ENCODE measurements around the gene AQP12B. TPM values are rescaled to one million over a fixed set of nuclear protein-coding genes. Genes with fewer than 3 reads are reported as not detected.

AQP12B gene
- polyA plus RNA-seq, 1 of the 3 experiments (the other 2 are of a cell fraction): not detected

- no peaks in the 10 kb centered on the region for H3K9me2 ChIP-seq
- no peaks in the 10 kb centered on the region for H3F3A ChIP-seq (replicated peaks; ENCODE audit: insufficient read depth)
- no peak overlapping the region for H3K4me3 ChIP-seq (ENCODE audit: low read depth in 2 of 2, low read length in 1 of 2)
- 51% methylated on average over 7 of the region's 7 CpGs for WGBS (ENCODE audit: low lambda C conversion rate)
- DNase-seq: no peak
- H4K20me1 ChIP-seq (ENCODE audit: insufficient read depth): no peaks in the 10 kb centered on the region
- no peaks in the 10 kb centered on the region for H3K36me3 ChIP-seq (replicated peaks in 1 of 2; ENCODE audit: control insufficient read depth in 1 of 2, insufficient read depth in 2 of 2, low read length in 1 of 2)
- no peak overlapping the region for H3K4me2 ChIP-seq
- TF ChIP-seq IRF3 (IDR thresholded peaks at IDR 0.05; ENCODE audit: low read depth, low read length) (no peak), RAD21 (IDR thresholded peaks at IDR 0.05; ENCODE audit: low read length) (no peak), SMC3 (IDR thresholded peaks at IDR 0.05; ENCODE audit: low read depth, low read length) (no peak), RXRA (IDR thresholded peaks at IDR 0.05; ENCODE audit: borderline replicate concordance, low read depth) (no peak), MXI1 (IDR thresholded peaks at IDR 0.05; ENCODE audit: low read depth, low read length) (no peak), FOSL2 (IDR thresholded peaks at IDR 0.05; ENCODE audit: borderline replicate concordance, low read depth) (no peak), RFX5 (IDR thresholded peaks at IDR 0.05; ENCODE audit: low read length) (no peak), FOXJ3 (CRISPR knock-in tag; IDR thresholded peaks at IDR 0.05) (no peak), YY1 (IDR thresholded peaks at IDR 0.05; ENCODE audit: low read depth) (no peak), POLR2AphosphoS5 (IDR thresholded peaks at IDR 0.05; ENCODE audit: low read depth, low read length) (no peak), TEAD4 (IDR thresholded peaks at IDR 0.05; ENCODE audit: borderline replicate concordance, insufficient read depth) (no peak), NFIC (IDR thresholded peaks at IDR 0.05; ENCODE audit: borderline replicate concordance) (no peak), USF1 (IDR thresholded peaks at IDR 0.05; ENCODE audit: borderline replicate concordance, low read depth) (no peak), CHD2 (IDR thresholded peaks at IDR 0.05; ENCODE audit: low read length, partially characterized antibody) (no peak)
- H3K9me3 ChIP-seq: no peaks in the 10 kb centered on the region
- H2AFZ ChIP-seq (ENCODE audit: low read depth): no peak overlapping the region
- no peaks in the 10 kb centered on the region for H3K79me2 ChIP-seq (ENCODE audit: insufficient read depth)
- ChIA-PET POLR2A (no interaction called here), CTCF (interaction anchor here (0.6 kb wide), 1 partner anchor 30 kb away, joined by 4 read pairs; no protein-coding TSS in a partner anchor)
- no peak overlapping the region for H3K27ac ChIP-seq (ENCODE audit: low read depth in 2 of 2, low read length in 1 of 2)
- no peak overlapping the region for H3K9ac ChIP-seq
- H3K4me1 ChIP-seq (ENCODE audit: control insufficient read depth in 1 of 2, insufficient read depth in 2 of 2, low read depth in 1 of 2, low read length in 1 of 2): peaks cover 0 to 2% of the 10 kb centered on the region in 2 experiments; a peak in 1 of 4 replicates
- H3K27me3 ChIP-seq (ENCODE audit: insufficient read depth): no peaks in the 10 kb centered on the region; the same call in 1 of the 2 replicates
Observed at GRCh38 chr2:240670402-240670801, 12.3 kb downstream of the AQP12B start.

GRCh38 chr2:240664622-240665021 is 18.1 kb downstream of the AQP12B start:
- DNase-seq: no peak
- POLR2A ChIA-PET: no interaction called here
- no peaks in the 10 kb centered on the region for H3K9me2 ChIP-seq
- no peaks in the 10 kb centered on the region for H3K36me3 ChIP-seq (replicated peaks in 1 of 2; ENCODE audit: control insufficient read depth in 1 of 2, insufficient read depth in 2 of 2, low read length in 1 of 2)
- no peaks in the 10 kb centered on the region for H3F3A ChIP-seq (replicated peaks; ENCODE audit: insufficient read depth)
- no peak overlapping the region for H3K4me2 ChIP-seq
- no peaks in the 10 kb centered on the region for H3K27me3 ChIP-seq (ENCODE audit: insufficient read depth)
- H2AFZ ChIP-seq (ENCODE audit: low read depth): no peak overlapping the region
- H3K9ac ChIP-seq: no peak overlapping the region
- no peaks in the 10 kb centered on the region for H3K4me1 ChIP-seq (ENCODE audit: control insufficient read depth in 1 of 2, insufficient read depth in 2 of 2, low read depth in 1 of 2, low read length in 1 of 2)
- H3K79me2 ChIP-seq (ENCODE audit: insufficient read depth): no peaks in the 10 kb centered on the region
- CTCF ChIA-PET: no interaction called here
- 10% methylated on average over 1 of the region's 1 CpG for WGBS (ENCODE audit: low lambda C conversion rate)
- H4K20me1 ChIP-seq (ENCODE audit: insufficient read depth): no peaks in the 10 kb centered on the region
- H3K4me3 ChIP-seq (ENCODE audit: low read depth in 2 of 2, low read length in 1 of 2): no peak overlapping the region
- H3K9me3 ChIP-seq: no peaks in the 10 kb centered on the region
- H3K27ac ChIP-seq (ENCODE audit: low read depth in 2 of 2, low read length in 1 of 2): no peak overlapping the region
- TF ChIP-seq MXI1 (IDR thresholded peaks at IDR 0.05; ENCODE audit: low read depth, low read length) (no peak), USF2 (IDR thresholded peaks at IDR 0.05; ENCODE audit: borderline replicate concordance, low read depth, low read length) (no peak), FOSL2 (IDR thresholded peaks at IDR 0.05; ENCODE audit: borderline replicate concordance, low read depth) (no peak), IRF3 (IDR thresholded peaks at IDR 0.05; ENCODE audit: low read depth, low read length) (no peak), MAX (IDR thresholded peaks at IDR 0.05; ENCODE audit: low read depth) (no peak), TEAD4 (IDR thresholded peaks at IDR 0.05; ENCODE audit: borderline replicate concordance, insufficient read depth) (no peak), POLR2AphosphoS5 (IDR thresholded peaks at IDR 0.05; ENCODE audit: low read depth, low read length) (no peak), SIN3A (IDR thresholded peaks at IDR 0.05; ENCODE audit: borderline replicate concordance, low read depth, low read length) (no peak), RAD21 (IDR thresholded peaks at IDR 0.05; ENCODE audit: low read length) (no peak), FOXJ3 (CRISPR knock-in tag; IDR thresholded peaks at IDR 0.05) (no peak), JUND (IDR thresholded peaks at IDR 0.05) (no peak), GATA2 (CRISPR knock-in tag; IDR thresholded peaks at IDR 0.05) (no peak), SMC3 (IDR thresholded peaks at IDR 0.05; ENCODE audit: low read depth, low read length) (no peak)

Measured in SK-N-SH (cell line).